Pons (tissue), 1 donor: Measurements from ENCODE around the gene KBTBD4.
A peak's percentile ranks its signal among the peaks of the same experiment; 100 is the strongest.

Experiments
- DNase-seq: peaks from one replicate; pipeline ENCODE4 v3.0.0-alpha.2; 2016; ENCODE audit warnings: low spot score

The KBTBD4 gene

DNA sequence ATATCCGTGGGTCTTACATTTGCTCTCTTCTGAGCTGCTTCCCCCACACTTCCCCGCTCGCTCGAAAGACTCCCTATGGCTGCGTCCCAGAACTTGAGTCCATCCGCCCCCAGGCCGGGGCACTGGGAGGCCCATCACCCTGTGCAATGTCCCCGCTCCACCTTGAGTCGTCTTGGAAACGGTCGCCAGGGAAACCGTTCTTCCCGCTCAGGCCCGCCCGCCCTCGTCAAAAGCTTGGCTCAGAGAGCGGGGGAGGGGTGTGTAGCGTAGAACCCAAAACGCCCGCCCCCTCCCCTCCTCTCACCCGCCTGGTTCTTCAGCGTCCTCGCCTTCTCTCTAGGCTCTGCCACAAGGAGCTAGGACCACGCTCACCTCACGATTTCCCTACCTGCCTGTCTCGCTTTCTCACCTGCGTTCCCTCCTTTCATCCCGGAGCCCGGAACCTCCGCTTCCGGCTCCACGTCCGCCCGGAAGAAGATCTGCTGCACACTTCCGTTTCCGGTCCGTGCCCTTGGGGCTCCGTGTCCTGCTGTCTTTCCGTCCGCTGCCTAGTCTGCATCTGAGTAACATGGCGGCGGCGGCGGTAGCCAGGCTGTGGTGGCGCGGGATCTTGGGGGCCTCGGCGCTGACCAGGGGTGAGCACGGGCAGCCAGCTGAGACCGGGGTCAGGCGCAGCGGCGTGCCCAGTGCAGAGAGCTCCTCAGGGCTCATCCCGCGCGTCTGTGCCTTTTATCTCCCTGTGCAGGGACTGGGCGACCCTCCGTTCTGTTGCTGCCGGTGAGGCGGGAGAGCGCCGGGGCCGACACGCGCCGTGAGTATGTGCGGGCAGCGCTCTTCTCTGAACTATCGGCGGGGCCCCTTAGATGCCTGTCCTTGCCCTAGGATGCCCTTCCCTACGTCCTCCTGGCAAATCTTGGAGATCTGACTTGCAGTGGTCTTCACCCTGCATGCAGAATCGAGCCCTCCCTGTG is at the start of gene KBTBD4, which contains the start of gene NDUFS3:
KBTBD4 (minus strand) TSS at position 447 of the 971 bp plus-strand sequence; CDS start at position 428, 19 bp downstream.
NDUFS3 (plus strand) TSS at position 551 of the 971 bp plus-strand sequence; CDS start at position 569, 18 bp downstream.
- peak; percentile 90 for DNase-seq

DNA sequence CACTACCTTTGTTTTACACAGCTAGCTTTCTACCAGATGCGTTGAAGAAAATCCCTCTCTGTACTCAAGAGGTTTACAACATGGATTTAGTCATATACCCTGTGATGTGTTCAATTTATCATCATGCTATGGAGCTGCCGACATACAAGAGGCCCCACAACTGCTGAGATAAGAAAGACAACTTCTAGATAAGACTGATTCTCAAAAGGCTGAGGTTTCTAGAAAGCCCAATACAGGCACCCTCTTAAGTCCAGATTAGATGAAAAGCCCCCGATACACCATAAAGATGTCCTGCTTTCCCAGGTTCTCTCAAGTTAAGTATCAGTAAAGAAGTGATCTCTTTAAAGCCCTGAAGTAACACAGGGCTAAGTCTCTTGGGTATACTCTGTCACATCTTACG is 49.3 kb upstream of the KBTBD4 start:
- no peak for DNase-seq

DNA sequence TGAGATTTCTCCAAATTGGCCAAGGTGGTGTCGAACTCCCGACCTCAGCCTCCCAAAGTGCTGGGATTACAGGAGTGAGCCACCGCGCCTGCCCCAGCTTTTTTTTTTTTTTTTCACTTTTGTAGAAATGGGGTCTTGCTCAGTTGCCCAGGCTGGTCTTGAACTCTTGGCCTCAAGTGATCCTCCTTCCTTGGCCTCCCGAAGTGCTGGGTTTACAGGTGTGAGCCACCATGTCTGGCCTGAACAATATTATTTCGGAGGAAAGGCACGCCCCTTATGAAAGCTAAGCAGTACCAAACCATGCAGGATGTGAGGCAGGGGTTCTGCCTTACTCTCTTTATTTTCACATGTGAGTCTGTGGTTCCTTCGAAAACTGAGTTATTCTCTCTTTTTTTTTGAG is 47.5 kb upstream of the KBTBD4 start:
- no peak for DNase-seq

DNA sequence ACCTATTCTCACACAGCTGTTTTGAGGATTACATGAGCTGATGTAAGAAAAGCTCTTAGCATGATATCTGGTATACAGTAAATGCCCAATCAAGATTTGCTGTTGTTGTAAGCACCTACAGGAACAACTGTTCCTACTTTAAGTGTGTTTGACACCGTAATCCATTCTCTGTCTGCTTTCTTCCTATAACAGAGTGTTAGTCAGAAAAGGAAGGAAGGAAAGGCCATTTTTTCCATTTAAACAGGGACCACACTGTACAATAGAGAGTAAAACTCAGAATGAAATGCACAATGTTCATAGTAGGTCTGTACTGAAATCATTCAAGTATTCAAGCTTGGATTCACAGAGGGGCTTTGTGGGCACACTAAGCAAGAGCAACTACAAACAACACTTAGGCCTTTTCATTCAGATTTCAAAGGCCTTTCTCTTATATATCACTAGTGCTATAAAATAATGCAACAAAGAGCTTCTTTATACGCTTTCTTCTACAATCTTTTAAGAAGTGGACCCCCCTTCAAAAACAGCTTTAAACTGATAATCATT is 42.1 kb upstream of the KBTBD4 start:
- peak; percentile 67 for DNase-seq

DNA sequence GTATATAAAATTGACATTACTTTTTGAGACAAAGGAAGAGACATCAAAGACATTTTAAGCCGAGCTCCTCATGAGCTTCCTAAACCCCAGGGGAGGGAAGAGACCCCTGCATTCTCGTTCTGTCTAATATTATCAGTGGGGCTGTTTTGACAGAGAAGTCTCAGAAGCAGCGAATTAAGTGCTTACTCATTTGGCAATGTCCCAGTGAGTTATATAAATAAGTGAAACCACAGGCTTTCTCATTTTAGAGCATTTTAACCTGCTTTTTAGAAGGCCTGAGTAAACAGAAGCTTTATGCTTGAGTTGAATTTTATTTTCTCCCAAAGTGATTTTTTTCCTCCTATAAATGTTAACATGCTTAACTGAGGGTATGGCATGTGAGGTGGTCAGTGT is 38.6 kb upstream of the KBTBD4 start:
- DNase-seq, result no peak

DNA sequence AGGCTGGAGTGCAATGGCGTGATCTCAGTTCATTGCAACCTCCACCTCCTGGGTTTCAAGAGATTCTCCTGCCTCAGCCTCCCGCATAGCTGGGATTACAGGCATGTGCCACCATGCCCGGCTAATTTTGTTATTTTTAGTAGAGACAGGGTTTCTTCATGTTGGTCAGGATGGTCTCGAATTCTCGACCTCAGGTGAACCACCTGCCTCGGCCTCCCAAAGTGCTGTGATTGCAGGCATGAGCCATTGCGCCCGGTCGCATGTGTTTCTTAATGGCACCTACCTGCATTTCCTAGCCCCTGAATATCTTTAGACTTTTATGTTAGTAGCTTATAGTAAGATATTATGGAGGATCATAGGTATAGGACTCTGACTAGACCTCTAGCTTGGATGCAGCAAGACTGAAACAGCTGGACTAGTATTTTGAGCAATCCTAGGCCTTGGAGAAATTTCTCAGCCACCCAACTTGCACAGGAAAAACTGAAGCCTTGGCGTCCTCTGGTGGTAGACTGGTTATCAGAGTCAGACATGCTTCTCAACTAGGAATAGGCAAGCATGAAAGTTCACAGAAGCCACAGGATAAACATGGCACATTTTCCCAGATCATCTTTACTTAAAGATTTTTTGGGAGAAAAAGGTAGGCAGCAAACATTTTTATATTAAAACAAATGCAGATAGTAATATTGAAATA is 38.1 kb upstream of the KBTBD4 start:
- peak; percentile 76 for DNase-seq

DNA sequence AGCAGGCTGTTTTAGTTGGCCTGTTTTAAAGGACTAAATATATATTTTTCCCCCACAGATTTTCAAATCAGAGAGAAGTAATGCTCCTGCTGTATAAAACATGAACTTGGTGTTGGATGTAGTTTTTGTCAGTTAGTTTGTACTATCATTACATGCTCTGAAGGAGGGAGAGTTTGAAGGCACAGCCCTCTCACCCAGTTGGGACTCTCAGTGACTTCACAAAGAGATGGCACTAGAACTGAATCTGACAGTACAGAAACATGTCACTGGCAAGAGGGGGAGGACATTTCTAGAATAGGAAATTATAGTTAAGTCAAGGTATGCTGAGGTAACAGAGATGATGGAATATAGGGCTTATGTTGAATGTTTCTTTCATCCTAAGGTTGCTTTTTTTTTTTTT is 36.5 kb upstream of the KBTBD4 start:
- no peak for DNase-seq

DNA sequence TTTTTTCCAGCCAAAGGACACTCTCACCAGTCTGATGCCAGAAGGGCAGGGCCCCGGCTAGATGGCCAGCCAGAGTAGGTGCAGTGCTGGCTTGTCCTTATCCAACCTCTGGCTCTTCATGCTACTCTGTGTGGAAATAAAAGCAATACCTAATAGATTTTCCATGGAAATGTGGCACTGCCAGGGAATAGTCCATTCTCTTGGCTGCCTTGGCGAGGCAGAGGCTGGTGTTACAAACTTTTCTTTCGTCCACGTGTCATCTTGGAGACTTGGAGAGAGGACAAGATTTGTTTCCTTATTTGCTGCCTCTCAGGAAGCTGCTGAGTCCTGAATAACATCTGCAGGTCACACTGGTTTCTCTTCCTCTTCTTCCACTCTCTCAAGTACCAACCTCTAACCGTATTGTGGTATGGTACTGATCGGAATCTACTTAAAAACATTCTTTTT is 32.6 kb upstream of the KBTBD4 start:
- DNase-seq, result peak; percentile 89

DNA sequence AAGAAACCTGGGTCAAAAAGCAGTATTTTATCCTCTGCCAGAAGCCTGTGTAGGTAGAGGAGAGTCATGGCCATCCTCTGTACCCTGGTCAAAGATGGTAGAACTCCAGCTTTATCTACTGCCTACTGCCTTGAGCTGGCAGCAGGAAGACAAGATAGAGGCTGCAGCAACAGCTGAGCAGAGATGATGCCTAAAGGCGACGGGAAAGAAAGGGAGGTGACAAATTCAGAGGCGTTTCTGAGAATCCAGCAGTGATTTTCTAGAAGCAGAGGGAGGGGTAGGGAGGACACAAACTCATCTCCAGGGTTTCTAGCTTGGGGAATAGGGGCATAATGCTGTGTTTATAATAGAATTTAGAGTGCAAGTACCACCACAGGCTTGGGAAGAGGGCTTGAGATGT is 30.9 kb upstream of the KBTBD4 start:
- DNase-seq, result no peak

DNA sequence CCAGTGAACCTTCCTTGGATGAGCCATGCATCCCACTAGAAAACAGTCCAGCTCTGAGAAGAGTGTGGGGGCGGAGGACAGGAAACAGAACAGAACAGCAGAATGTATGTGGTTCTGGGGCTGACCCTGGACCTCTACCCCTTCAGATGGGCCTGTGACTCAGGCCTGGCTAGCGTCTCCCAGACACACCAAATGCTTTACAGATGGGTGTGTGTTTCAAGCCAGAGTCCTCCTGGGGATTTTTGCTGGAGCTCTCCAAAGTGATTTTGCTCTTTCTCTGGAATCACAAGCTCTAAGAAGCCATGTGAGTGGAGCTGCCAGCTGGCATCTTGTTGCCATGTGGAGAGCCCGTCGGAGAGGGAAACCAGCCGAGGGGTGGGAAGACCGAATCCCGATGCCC is 28.6 kb upstream of the KBTBD4 start:
- DNase-seq, result no peak

DNA sequence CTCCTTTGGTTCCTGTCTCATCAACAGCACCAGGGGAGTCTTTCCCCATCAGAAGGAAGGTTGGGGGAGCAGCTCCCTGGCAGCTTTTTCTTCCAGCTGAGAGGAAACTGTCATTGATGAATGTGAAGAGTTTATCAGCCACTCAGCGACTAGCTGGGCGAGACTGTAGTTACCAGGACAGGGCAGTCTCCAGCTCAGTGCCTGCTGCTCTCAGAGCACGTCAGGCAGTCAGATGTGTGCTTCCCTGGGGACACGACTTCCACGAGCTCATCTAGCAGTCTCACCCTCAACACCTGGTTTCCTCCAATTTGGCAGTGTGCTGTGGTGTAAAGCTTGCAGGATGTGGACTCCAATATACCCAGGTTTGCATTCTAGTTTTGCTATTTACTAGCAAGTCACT is 28.0 kb upstream of the KBTBD4 start:
- no peak for DNase-seq

DNA sequence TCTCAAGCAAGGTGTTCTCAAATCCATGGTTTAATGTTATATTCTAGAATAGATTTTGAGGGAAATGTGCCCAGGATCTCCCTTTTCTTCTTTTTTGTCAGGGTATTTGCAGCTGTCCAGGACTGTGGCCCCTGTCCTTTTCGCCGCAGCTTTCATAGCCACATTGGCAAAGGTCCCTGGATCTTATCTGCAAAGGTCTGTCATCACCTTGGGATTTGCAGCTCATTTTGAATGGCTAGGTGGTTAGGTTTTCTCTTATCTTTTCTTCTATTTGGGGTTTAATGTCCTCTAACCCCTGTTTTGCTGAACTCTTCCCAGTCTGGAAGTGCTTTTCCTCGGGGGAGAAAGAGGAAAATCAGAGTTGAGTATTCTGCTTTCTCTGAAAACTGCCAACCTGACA is 27.2 kb upstream of the KBTBD4 start:
- no peak for DNase-seq

DNA sequence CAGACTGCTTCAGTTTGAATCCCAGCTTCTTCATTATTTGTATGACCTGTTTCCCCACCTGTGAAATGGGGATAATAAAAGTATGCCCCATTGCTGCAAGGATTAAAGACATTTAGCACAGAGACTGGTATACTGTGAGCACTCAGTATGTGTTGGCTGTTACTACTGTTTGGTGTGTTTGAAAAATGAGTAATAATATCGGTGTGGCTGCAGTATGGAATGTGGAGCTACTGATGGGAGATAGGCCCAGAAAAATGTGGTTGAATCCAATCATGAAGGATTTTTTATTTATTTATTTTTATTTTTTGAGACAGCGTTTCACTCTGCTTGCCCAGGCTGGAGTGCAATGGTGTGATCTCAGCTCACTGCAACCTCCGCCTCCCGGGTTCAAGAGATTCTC is 24.5 kb upstream of the KBTBD4 start:
- no peak for DNase-seq

DNA sequence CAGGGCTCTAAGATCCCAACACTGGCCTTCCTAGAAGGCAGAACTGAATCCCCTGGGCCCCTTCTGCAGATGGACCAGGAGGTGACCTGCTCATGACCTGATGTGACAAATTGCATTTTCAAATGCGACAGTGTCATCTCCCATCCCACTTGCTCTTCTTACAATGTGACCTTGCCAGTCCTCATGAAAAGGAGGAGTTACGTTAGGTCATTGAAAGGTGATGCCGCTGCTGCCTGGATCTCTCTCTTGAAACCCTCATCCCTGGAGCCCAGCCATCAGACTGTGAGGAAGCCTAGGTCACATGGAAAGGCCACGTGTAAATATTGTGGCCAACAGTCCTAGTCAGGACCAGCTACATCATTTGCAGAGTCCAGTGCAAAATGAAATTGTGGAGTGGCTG is 21.1 kb upstream of the KBTBD4 start:
- no peak for DNase-seq

DNA sequence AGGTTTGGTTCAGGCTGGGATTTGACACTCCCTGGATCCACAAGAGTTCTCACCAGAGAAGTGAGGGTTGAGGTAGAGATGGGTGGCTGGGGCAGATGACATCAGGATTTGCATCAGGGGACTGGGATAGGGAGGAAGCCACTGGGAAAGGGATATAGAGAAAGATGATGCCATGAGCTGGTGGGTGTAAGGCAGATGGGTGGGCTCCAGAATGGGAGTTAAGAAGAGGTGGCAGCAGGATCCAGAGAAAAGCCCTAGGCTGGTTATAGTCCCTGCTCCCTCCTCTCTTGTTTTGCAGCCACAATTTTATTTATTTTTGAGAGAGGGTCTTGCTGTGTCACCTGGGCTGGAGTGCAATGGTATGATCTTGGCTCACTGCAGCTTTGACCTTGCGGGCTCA is 17.2 kb upstream of the KBTBD4 start:
- DNase-seq, result no peak

DNA sequence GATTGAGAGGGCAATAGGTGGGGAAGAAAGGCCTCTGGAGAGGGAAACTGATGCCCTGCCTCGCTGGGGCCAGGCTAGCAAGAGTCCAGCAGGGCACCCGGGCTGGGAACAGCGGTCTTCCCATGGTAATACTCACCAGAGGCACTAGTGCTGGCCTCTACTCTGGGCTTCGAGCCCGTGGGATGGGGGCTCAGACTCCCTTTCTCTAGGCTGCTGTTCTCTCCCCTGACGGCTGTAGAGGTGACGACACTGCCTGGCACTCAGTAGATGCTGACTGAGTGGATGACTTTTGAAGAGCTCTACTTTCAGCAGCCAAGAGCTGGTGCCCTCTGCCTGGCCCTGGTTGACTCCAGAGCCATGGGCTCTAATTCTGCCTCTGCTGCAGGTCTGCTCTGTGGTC is 16.3 kb upstream of the KBTBD4 start:
- no peak for DNase-seq

DNA sequence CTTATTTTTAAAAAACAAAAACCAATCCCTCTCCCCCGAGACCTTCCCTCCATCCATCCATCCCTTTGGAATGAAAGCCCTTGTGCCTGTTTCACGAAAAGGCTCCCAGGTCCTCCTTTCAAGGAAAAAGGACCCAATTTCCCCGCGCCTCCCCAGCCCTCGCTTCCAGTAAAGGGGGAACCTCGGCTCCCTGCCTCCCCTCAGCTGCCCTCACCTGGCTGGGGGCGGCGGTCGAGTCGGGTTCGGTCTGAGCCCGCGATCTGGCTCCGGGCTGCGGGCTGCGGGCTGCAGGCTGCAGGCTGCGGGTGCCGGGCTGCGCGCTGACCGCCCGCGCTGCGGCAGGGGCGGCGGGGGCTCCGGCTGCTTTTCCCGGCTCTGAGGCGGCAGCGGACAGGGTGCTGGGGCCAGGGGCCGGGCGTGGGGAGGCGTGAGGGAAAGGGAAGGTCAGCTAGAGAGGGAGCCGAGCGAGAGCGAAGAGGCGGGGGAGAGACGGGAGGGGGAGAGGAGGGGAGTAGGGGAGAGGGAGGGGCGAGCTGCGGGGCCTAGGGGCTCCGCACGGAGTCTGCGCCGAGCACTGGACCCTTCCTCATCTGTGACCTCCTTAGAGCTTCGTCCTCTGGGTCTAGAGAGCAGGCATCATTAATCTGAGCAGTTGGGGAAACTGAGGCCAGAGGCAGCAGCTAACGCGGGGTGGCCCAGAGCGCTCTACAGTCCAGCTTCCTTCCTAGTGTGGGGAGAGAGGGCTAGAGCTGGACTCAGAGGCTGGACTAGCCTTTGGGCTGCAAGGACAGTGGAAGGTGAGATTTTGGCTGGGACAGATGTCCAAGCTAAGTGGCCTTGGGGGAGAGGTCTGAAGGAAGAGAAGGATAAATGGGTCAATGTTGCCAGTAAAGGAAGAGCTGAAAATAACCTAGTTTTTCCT is 15.4 kb upstream of the KBTBD4 start, which contains the start of gene C1QTNF4:
C1QTNF4 (minus strand) TSS at position 478 of the 922 bp plus-strand sequence. CDS start 3,601 bp downstream, outside the sequence.
- DNase-seq, result no peak

DNA sequence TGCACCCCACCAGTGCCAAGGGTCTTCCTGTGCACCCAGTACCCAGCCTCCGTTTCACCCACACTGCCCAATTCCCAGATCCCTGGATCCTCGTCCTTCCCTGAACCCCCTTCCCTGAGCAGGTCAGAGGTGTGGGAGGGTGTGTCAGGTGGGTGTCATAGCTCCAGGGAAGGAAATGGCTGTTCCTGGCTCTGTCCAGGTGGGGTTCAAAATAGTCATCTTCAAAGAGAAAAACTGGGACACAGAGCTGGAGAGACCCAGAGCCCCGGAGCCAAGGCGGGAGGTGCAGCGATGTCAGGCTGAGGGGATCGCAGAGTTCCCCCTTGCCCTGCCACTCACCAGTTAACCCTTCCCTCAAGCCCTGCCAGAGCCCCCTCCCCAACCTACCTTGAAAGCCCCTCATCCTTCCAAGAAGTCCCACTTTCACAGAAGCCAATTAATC is 14.7 kb upstream of the KBTBD4 start:
- no peak for DNase-seq

DNA sequence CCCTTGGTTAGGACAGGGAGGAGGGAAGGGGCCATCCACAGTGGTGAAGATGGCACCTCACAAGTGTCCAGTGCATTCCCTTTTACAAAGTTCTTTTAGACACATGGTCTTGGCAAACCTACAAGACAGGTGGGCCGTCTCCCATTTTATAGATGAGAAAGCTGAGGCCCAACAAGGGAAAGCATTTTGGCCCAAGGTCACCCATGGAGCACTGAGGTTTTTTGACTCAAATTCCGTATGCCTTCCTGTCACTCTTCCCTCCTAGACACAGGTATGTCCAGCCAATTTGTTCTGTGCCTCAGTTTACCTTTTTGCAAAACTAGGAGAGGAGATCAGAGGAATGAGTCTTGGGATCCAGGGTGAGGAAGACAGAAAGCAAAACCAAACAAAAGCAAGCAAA is 14.2 kb upstream of the KBTBD4 start:
- no peak for DNase-seq

DNA sequence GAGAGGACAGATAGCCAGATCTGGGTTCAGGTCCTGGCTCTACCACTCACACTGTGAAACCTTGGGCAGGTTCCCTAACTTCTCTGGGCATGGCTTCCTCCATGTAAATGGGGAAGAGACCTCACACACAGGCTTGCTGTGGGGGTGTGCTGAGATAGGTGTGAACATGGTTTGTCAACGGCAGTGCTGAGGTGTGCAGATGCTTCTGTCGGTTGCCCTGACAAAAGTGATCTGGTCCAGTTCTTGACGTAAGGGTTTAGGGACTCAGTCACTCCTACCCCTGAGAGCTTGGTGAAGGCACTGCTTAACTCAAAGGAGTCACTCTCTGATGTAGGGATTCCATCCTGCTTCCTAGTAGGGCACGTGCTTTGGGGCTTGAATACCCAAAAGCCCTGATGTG is 13.5 kb upstream of the KBTBD4 start:
- DNase-seq, result no peak

DNA sequence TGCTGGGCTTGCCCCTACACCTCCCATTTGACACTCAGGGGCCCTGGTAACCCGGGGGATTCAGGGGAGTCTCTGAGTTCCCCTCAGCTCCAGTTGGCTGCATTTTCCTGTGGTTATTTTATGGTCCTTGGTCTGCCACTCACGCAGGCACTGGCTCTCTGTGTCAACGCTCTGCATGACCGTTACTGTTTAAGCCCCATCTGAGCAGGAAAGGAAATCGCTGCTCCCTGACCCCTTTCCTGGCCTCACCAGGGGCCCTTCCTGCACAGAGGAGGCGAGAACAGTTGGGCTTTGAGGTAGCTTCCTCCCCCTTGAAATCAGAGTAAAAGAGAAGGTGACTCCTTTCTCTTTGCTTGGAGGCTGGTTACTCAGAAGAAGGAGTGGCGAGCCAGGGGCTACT is 13.0 kb upstream of the KBTBD4 start:
- DNase-seq, result no peak
